Prostate gland (tissue), 2 donors: Measurements from ENCODE around the gene KCTD18.

Source experiments
- POLR2A ChIP-seq: fragments of 450-650 bp; IDR thresholded peaks from one replicate; pipeline ENCODE4 v1.6.1; 2016; ENCODE audit warnings: antibody characterized with exemption, mild to moderate bottlenecking
- TF ChIP-seq, protein P1 (sequence below), 4 experiments: fragments of 200-600 bp in 2 of 4; fragments of 450-650 bp in 2 of 4; sonication (generic) in 2 of 4; IDR thresholded peaks; 1 replicate in 3 of 4; 2 replicates in 1 of 4; pipeline ENCODE4 v1.5.1; 2016 to 2019; ENCODE audit warnings: antibody characterized with exemption in 4 of 4, mild to moderate bottlenecking in 2 of 4, moderate library complexity in 2 of 4

DNA sequence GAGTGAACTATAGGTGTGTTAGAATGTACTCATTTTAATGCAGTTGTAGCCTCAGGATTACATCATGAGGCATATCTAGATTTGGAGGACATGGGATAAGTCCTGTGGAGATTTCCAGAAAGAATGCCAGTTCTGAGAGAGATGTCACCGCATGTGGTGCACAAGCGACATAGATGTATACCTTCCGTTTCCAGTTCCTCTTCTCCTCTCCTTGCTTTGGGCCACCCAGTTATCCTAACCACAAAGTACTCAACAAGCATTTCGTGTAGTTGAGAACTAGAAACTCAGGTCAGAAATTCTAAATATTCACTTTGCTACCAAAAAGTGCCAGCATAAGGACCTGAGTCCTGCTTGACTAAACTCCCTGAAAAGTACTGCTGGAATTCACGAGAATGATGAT lies 66.5 kb downstream of the KCTD18 start:
- TF ChIP-seq POLR2A = no peak
- TF ChIP-seq, protein P1, sequence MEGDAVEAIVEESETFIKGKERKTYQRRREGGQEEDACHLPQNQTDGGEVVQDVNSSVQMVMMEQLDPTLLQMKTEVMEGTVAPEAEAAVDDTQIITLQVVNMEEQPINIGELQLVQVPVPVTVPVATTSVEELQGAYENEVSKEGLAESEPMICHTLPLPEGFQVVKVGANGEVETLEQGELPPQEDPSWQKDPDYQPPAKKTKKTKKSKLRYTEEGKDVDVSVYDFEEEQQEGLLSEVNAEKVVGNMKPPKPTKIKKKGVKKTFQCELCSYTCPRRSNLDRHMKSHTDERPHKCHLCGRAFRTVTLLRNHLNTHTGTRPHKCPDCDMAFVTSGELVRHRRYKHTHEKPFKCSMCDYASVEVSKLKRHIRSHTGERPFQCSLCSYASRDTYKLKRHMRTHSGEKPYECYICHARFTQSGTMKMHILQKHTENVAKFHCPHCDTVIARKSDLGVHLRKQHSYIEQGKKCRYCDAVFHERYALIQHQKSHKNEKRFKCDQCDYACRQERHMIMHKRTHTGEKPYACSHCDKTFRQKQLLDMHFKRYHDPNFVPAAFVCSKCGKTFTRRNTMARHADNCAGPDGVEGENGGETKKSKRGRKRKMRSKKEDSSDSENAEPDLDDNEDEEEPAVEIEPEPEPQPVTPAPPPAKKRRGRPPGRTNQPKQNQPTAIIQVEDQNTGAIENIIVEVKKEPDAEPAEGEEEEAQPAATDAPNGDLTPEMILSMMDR (IDR thresholded peaks at IDR 0.05) = no peak
